Measurements from ENCODE around the gene XYLT1.

- no peak for TF ChIP-seq ISL1 (CRISPR knock-in tag; IDR thresholded peaks at IDR 0.05)
- no peak for TF ChIP-seq PATZ1 (CRISPR knock-in tag; IDR thresholded peaks at IDR 0.05; ENCODE audit: borderline replicate concordance)
- no peak for TF ChIP-seq SNAI2 (CRISPR knock-in tag; IDR thresholded peaks at IDR 0.05)
- TF ChIP-seq ZNF565 (CRISPR knock-in tag; conservative IDR thresholded peaks at IDR 0.05; ENCODE audit: low read depth) = no peak
- no peak for TF ChIP-seq CREB5 (CRISPR knock-in tag; IDR thresholded peaks at IDR 0.05; ENCODE audit: low read depth)
- no peak for TF ChIP-seq POU6F1 (CRISPR knock-in tag; IDR thresholded peaks at IDR 0.05; ENCODE audit: borderline replicate concordance, low read depth)
- TF ChIP-seq ZFP3 (CRISPR knock-in tag; IDR thresholded peaks at IDR 0.05) = no peak
- TF ChIP-seq ESRRG (CRISPR knock-in tag; IDR thresholded peaks at IDR 0.05) = no peak
- no peak for TF ChIP-seq ZFP30 (CRISPR knock-in tag; IDR thresholded peaks at IDR 0.05)
- TF ChIP-seq TCF4 (CRISPR knock-in tag; IDR thresholded peaks at IDR 0.05; ENCODE audit: borderline replicate concordance) = no peak
Measured at GRCh38 chr16:17117906-17118577, 352.7 kb downstream of the XYLT1 start.
